Measurements from ENCODE around the gene OR2W1. TPM values are rescaled to one million over a fixed set of nuclear protein-coding genes. Genes with fewer than 3 reads are reported as not detected.

OR2W1 gene
- total RNA-seq, 4 donors from 2014 or later: not detected

DNA sequence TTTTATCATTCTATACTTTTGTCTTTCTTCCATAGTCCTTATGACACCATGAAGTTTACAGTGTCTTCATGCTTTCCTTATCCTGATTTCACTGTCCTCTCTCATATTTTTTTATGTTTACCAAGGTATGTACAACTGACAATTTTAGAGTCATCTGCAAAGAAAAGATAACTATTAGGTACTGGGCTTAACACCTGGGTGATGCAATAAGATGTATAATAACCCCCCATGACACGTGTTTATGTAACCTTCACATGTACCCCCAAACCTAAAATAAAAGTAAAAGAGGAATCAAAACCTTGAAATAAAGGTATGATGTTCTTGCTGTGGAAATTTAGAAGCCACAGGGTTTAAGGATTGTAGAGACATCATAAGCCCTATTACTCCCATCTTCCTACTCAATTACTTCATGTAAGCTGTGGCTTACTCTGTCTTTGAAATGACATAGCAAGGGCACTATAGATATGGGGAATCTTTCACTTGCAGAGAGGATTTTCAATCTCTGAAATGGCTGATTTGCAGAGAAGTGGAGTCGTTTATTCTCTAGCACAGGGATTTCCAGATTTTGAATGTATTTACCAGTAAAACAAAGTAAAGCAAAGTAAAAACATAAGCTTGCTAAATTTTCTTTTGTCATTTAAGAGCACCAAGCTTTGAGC, 18.9 kb downstream of the OR2W1 start:
- 46 to 57% methylated on average over 2 of the region's 2 CpGs for WGBS, 2 donors
- no peaks in the 10 kb centered on the region for H3K27me3 ChIP-seq
- H3K9me3 ChIP-seq: no peaks in the 10 kb centered on the region
- no peaks in the 10 kb centered on the region for H3K36me3 ChIP-seq
- no peak overlapping the region for H3K4me3 ChIP-seq (replicated peaks in 1 of 3)
- no peak for DNase-seq
- TF ChIP-seq POLR2A (IDR thresholded peaks at IDR 0.05) (no peak), CTCF (IDR thresholded peaks at IDR 0.05) (no peak)
- no peaks in the 10 kb centered on the region for H3K4me1 ChIP-seq
- H3K27ac ChIP-seq: no peak overlapping the region
- intact Hi-C loops (cut with DNase I): no loop called here

DNA sequence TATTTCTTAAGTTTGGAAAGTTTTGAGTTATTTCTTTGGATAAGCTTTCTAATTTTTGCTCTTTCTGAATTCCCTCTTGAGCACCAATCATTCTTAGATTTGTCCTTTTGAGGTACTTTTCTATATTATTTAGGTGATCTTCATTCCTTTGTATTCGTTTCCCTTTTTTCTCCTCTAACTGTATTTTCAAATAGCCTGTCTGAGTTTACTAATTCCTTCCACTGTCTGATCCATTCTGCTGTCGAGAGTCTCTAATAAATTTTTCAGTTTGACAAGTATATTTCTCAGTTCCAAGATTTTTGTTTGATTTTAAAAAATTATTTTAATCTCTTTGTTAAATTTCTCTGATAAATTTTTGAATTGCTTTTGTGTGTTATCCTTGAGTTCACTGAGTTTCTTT, 23.5 kb downstream of the OR2W1 start:
- no peak overlapping the region for H3K27ac ChIP-seq
- no peak for DNase-seq
- intact Hi-C loops (cut with DNase I): no loop called here
- no peak overlapping the region for H3K4me3 ChIP-seq (replicated peaks in 1 of 3)
- TF ChIP-seq POLR2A (IDR thresholded peaks at IDR 0.05): no peak
- TF ChIP-seq CTCF (IDR thresholded peaks at IDR 0.05): no peak
- no peaks in the 10 kb centered on the region for H3K9me3 ChIP-seq
- no peaks in the 10 kb centered on the region for H3K27me3 ChIP-seq
- H3K4me1 ChIP-seq: peaks cover 1 to 3% of the 10 kb centered on the region in 2 donors
- no peaks in the 10 kb centered on the region for H3K36me3 ChIP-seq
- WGBS, 2 donors: 77 to 84% methylated on average over 2 of the region's 2 CpGs

GRCh38 chr6:29019629-29020028, 25.3 kb downstream of the OR2W1 start:
- WGBS, 2 donors: 72 to 73% methylated on average over 2 of the region's 2 CpGs
- TF ChIP-seq POLR2A (IDR thresholded peaks at IDR 0.05) (no peak), CTCF (IDR thresholded peaks at IDR 0.05) (no peak)

GRCh38 chr6:29017428-29017802, 27.6 kb downstream of the OR2W1 start:
- Histone ChIP-seq H3K27ac (no peak overlapping the region), H3K4me3 (replicated peaks in 1 of 3) (no peak overlapping the region), H3K4me1 (peaks cover 3 to 7% of the 10 kb centered on the region in 2 donors), H3K9me3 (no peaks in the 10 kb centered on the region), H3K27me3 (no peaks in the 10 kb centered on the region), H3K36me3 (no peaks in the 10 kb centered on the region)
- TF ChIP-seq CTCF (IDR thresholded peaks at IDR 0.05): no peak
- no peak for TF ChIP-seq POLR2A (IDR thresholded peaks at IDR 0.05)
- 29 to 39% methylated on average over 3 of the region's 3 CpGs for WGBS, 2 donors
- no peak for DNase-seq
- intact Hi-C loops (cut with DNase I): loop anchor here (2.0 to 5.0 kb wide), 2 partner anchors 179 to 330 kb away; no protein-coding TSS in a partner anchor

More at GRCh38 chr6:29019629-29020028, 25.3 kb downstream of the OR2W1 start:
- H3K27me3 ChIP-seq: no peaks in the 10 kb centered on the region
- H3K36me3 ChIP-seq: no peaks in the 10 kb centered on the region
- no peak overlapping the region for H3K4me3 ChIP-seq (replicated peaks in 1 of 3)
- H3K4me1 ChIP-seq: peaks cover 3 to 7% of the 10 kb centered on the region in 2 donors
- no peak for DNase-seq
- H3K27ac ChIP-seq: no peak overlapping the region
- intact Hi-C loops (cut with DNase I): loop anchor here (5.0 kb wide), 1 partner anchor 332 kb away; no protein-coding TSS in a partner anchor
- no peaks in the 10 kb centered on the region for H3K9me3 ChIP-seq
